SK-N-MC (cell line): Measurements from ENCODE around the gene MERTK.
"Not testable (repeated sequence)": the region's sequence is repeated elsewhere in the genome, so short reads cannot be mapped to it uniquely, and the experiment has no call there.

Source experiments
- EZH2 ChIP-seq: fragments of 200-600 bp; sonication (generic); IDR thresholded peaks from one replicate; pipeline ENCODE4 v1.6.1; 2017; ENCODE audit warnings: antibody characterized with exemption
- POLR2AphosphoS5 ChIP-seq: IDR thresholded peaks from 2 replicates; pipeline ENCODE4 v1.6.1; 2012; ENCODE audit warnings: mild to moderate bottlenecking, low read depth, low read length, borderline replicate concordance

- not testable (repeated sequence) for TF ChIP-seq POLR2AphosphoS5, EZH2
These were observed 25.6 kb upstream of the MERTK start for GRCh38 chr2:111872806-111873205.
